DMS 273 (cell line): Measurements from ENCODE around the gene FTH1.

Experiments
- DNase-seq: peaks from one replicate; lab custom pipeline; 2025; ENCODE audit not compliant: unreplicated experiment; lab: John Stamatoyannopoulos, UW

The FTH1 gene

DNA sequence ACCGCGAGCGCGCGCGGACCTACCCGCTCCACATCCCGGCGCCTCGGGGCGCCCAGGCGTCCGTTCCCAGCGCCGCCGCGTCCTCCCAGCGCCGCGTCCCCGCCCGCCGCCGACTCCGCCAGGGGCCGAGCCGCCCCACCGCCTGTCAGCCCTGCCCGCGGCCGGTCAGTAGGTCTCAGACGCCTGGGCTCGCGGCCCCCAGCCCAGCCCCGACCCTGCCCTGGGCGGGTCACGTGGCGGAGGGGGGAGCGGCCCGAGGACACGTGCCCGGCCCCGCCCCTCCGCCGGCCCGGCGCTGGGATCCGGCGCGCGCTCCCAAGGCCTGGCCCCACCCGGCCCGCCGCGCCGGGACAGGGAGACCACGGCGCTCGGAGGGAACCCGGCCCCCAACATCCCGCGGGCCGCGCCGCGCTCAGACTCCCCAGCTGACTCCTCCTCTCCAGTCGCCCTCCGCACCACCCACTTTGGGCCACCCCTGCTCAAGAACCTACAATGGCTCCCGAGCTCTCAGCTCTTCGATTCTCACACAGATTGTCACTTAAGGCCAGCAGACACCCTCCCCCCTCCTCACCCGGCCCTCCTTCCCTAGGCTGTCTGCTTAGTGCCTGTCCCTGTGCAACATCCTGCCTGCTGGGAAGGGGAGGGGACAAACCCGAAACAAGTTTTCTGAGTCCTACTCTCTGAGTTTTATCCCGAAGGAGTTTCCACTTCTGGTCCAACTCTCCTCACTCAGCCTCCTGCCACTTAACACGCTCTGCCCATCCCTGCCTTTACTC, 49.9 kb downstream of the FTH1 start, which contains the start of gene RAB3IL1:
RAB3IL1 (minus strand) TSS at position 233 of the 776 bp plus-strand sequence; CDS start at position 34, 199 bp downstream.
- DNase-seq = peak; percentile 61

DNA sequence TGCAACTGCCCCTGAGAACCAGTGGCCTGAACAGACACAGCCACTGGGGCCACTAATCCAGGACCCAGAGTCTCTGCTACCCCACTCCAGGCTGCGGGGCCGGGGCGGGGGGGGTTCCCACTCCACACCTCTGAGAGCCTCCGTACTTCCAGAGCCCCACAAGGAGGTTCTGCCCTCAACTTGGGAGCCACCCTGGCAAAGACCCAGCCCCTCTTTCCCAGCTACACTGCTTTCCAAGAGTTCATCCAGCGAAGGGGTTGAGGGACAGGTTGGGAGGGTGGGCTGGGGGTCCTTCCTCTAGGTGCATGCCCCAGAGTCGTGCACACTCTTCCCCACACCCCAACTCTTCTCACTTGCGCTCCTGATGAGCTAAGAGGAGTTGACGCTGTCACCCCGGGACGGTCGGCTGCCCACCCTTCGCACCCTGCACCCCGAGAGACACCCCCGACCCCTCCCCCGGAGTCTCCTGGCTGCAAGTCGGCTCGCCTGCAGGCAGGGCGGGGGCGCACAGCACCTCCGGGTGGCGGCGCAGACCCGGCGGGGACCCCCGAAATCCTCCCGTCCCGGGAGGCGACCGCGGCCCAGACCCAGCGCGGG, 50.6 kb downstream of the FTH1 start:
- DNase-seq = no peak

DNA sequence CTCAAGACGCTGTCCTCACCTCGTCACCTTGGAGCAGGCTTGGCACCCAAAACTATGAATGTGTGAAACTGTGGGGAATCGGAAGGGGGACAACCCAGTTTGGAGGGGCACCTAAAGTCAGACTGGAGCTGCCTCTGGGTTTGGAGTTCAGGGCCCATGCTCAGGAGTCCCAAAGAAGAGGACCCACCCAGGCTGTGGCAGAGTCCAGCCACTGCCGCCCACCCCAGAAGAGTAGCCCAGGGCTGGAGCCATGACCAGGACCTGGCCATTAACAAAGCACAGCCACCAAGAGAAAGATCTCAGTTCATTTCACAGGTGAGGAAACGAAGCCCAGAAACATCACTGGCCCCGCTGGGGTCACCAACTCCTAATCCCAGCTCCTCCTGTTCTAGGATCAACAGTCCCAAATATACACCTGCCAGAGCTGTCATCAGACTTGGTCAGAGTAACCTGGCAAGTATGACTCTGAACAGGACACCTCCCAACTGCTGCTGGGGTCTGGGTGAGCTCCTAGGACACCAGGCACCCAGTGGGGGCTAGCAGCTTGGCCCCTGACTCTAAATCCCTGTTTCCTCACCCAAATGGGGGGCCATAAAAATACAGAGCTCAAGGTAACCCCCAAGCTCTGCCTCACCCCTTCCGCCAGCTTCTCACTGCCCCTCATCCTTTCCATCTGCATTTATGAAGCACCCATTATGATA, 52.8 kb downstream of the FTH1 start:
- no peak for DNase-seq
